Measurements from ENCODE around the gene SDCBP2.

SDCBP2 gene

DNA sequence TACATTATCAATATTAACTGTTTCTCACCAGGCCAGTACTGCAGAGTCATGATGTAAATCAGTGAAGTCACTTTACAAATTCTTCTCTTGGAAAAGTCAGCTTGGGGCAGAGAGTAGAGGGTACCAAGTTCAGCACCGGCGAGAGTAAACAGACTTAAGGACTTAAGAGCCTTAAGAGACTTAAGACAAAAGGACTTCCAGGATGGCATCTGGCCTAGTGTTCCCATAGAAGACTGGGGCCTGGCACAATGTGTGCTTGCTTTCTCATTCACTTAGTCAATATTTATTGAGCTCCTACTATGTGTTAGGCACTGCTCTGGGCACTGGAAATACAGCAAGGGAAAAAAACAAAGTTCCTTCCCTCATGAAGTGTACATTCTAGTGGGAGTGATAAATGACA, 64.2 kb downstream of the SDCBP2 start:
- DNase-seq (ENCODE audit: low read depth in 2 of 2), result no peak
- no peak overlapping the region for H3K4me3 ChIP-seq (replicated peaks in 1 of 2; ENCODE audit: low read depth in 2 of 2, low read length in 2 of 2)
- TF ChIP-seq, protein P1, sequence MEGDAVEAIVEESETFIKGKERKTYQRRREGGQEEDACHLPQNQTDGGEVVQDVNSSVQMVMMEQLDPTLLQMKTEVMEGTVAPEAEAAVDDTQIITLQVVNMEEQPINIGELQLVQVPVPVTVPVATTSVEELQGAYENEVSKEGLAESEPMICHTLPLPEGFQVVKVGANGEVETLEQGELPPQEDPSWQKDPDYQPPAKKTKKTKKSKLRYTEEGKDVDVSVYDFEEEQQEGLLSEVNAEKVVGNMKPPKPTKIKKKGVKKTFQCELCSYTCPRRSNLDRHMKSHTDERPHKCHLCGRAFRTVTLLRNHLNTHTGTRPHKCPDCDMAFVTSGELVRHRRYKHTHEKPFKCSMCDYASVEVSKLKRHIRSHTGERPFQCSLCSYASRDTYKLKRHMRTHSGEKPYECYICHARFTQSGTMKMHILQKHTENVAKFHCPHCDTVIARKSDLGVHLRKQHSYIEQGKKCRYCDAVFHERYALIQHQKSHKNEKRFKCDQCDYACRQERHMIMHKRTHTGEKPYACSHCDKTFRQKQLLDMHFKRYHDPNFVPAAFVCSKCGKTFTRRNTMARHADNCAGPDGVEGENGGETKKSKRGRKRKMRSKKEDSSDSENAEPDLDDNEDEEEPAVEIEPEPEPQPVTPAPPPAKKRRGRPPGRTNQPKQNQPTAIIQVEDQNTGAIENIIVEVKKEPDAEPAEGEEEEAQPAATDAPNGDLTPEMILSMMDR (IDR thresholded peaks at IDR 0.05; ENCODE audit: low read depth, low read length), result no peak

DNA sequence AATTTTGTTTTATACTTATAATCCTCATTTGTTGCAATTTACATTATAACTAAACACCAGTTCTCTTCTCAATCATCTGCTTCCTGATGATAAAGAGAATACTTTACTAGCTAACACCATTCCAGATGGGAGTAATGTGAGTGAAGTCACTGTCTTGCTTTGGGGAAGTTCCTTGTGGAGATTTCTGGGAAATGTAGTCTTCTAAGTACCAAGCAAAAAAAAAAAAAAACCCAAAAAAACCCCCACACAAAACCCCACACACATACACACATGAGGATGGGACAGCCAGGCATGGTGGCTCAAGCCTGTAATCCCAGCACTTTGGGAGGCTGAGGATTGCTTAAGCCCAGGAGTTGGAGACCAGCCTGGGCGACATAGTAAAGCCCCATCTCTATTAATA, 65.1 kb downstream of the SDCBP2 start:
- DNase-seq (ENCODE audit: low read depth in 2 of 2), result peak; percentile 30 to 51
- H3K4me3 ChIP-seq (replicated peaks in 1 of 2; ENCODE audit: low read depth in 2 of 2, low read length in 2 of 2), result no peak overlapping the region
- TF ChIP-seq, protein P1 (IDR thresholded peaks at IDR 0.05; ENCODE audit: low read depth, low read length), result no peak
